Measurements from ENCODE around the gene OR4D2.
"Not testable (repeated sequence)": the region's sequence is repeated elsewhere in the genome, so short reads cannot be mapped to it uniquely, and the experiment has no call there.

Gene OR4D2

GRCh38 chr17:58166682-58167081 is at the start of gene OR4D2:
Gene OR4D2, plus strand, starts transcription at chr17:58166982. Its CDS starts 2,674 bp downstream, at chr17:58169656.
- DNase-seq = no peak

- DNase-seq = no peak
Observed at GRCh38 chr17:58117382-58117781, 49.4 kb upstream of the OR4D2 start.

GRCh38 chr17:58119491-58119890 is 47.3 kb upstream of the OR4D2 start:
- DNase-seq = no peak

- peak; percentile 54 for DNase-seq
Observed at GRCh38 chr17:58120195-58120822, 46.5 kb upstream of the OR4D2 start.

GRCh38 chr17:58121925-58122324 is 44.9 kb upstream of the OR4D2 start:
- DNase-seq = no peak

GRCh38 chr17:58127846-58128245 is 38.9 kb upstream of the OR4D2 start:
- no peak for DNase-seq

GRCh38 chr17:58132697-58133096 is 34.1 kb upstream of the OR4D2 start:
- not testable (repeated sequence) for DNase-seq

- no peak for DNase-seq
Observed at GRCh38 chr17:58136669-58137279, 30.0 kb upstream of the OR4D2 start.

GRCh38 chr17:58141505-58141904 is 25.3 kb upstream of the OR4D2 start:
- no peak for DNase-seq

GRCh38 chr17:58143335-58143734 is 23.4 kb upstream of the OR4D2 start:
- DNase-seq = not testable (repeated sequence)

- DNase-seq = no peak
Observed at GRCh38 chr17:58144801-58145200, 22.0 kb upstream of the OR4D2 start.

GRCh38 chr17:58147930-58148434 is 18.8 kb upstream of the OR4D2 start, which contains the start of gene OR4D1:
Gene OR4D1, plus strand, starts transcription at chr17:58148384. Its CDS starts 6,770 bp downstream, at chr17:58155154.
- no peak for DNase-seq

GRCh38 chr17:58148609-58149008 is 18.2 kb upstream of the OR4D2 start:
- no peak for DNase-seq

- DNase-seq = no peak
Observed at GRCh38 chr17:58150394-58150793, 16.4 kb upstream of the OR4D2 start.

- DNase-seq = peak; percentile 47
Observed at GRCh38 chr17:58153046-58153445, 13.7 kb upstream of the OR4D2 start.

- no peak for DNase-seq
Observed at GRCh38 chr17:58153671-58154070, 13.1 kb upstream of the OR4D2 start.

- DNase-seq = peak; percentile 80
Observed at GRCh38 chr17:58156839-58157803, 9.7 kb upstream of the OR4D2 start.

- no peak for DNase-seq
Observed at GRCh38 chr17:58158181-58158580, 8.6 kb upstream of the OR4D2 start.

GRCh38 chr17:58161566-58161965 is 5.2 kb upstream of the OR4D2 start:
- no peak for DNase-seq

GRCh38 chr17:58165981-58166380 is 801 bp upstream of the OR4D2 start:
- no peak for DNase-seq

- no peak for DNase-seq
Observed at GRCh38 chr17:58170622-58171021, 3.8 kb downstream of the OR4D2 start.

- peak; percentile 49 for DNase-seq
Observed at GRCh38 chr17:58172369-58173071, 5.7 kb downstream of the OR4D2 start.

- no peak for DNase-seq
Observed at GRCh38 chr17:58174871-58175270, 8.1 kb downstream of the OR4D2 start.

Measured in stimulated activated CD4-positive, alpha-beta T cell treated with anti-CD3 and anti-CD28 coated beads, Interleukin-15, amount 100 ng/mL, for 24 hours (primary cell).